Activated effector memory CD4-positive, alpha-beta T cell treated with Interleukin-2 at 50 U/mL for 16 hours (primary cell): Measurements from ENCODE around the gene RABEP1.
"Not testable (repeated sequence)": the region's sequence is repeated elsewhere in the genome, so short reads cannot be mapped to it uniquely, and the experiment has no call there.

Experiments used
- DNase-seq: peaks from one replicate; pipeline ENCODE4 v3.0.0-alpha.2; 2020

Gene RABEP1

GRCh38 chr17:5281814-5282641 lies at the start of gene RABEP1:
Gene RABEP1, plus strand, starts transcription at chr17:5282284. Its CDS starts 203 bp downstream, at chr17:5282487.
- peak; percentile 88 for DNase-seq

DNA sequence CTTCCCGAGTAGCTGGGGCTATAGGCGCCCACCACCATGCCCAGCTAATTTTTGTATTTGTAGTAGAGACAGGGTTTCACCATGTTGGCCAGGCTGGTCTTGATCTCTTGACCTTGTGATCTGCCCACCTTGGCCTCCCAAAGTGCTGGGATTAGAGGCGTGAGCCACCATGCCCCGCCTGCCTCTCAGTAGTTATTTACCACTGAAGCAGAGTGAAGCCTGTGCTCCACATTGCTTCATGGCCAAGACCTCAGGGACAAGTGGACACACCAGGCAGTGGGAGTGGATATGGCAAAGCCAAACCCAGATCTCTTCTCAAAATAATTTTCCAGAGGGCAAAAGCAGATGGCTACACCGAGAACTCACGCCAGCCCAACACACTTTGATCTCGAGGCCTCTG lies 48.6 kb upstream of the RABEP1 start:
- not testable (repeated sequence) for DNase-seq

DNA sequence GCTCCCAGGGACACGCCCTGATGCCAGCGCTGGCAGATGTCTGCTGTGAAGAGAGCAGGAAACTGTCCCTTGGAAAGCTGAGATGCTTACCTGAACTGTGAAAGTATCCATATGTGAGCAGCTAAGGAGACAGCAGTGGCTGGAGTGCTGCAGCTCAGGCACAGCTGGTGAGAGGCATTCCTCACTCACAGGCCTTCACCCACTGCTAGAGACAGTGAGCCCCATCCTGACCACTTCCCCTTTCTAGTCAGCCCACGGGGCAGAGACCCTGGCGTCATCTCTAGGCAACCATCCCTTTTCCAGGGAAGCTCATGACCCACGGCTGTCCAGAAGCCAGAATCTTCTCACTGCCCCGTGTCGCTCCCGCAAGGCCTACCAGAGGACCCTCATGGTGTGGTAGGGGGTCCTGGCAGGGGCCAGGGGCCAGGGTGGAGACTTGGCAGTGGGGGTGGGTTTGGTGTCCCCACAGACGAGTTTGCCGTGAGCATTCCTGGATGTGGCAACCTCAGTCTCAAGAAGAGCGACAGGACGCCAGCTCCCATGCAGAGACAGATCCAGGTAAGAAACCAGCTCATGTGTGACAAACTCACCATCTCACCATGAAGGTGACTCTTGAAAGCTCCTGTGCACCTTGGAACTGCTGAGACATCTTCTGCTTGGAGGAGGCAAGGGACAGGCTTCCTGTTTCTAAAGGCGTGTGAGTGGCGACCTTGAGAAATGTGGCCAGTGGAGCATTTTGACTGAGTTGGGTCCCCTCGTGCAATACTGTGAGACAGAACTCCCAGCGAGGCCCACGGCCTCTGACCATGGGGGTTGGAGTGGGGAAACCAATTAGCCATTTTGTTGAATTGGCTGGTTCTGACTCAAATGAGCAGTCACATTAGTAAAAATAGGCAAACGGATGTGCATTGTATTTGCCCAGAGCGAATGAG lies 47.2 kb upstream of the RABEP1 start, which contains the start of gene SCIMP:
TSS of gene SCIMP (minus strand) at position 216 of the 932 bp plus-strand sequence. CDS start at position 111, 105 bp downstream.
- no peak for DNase-seq

DNA sequence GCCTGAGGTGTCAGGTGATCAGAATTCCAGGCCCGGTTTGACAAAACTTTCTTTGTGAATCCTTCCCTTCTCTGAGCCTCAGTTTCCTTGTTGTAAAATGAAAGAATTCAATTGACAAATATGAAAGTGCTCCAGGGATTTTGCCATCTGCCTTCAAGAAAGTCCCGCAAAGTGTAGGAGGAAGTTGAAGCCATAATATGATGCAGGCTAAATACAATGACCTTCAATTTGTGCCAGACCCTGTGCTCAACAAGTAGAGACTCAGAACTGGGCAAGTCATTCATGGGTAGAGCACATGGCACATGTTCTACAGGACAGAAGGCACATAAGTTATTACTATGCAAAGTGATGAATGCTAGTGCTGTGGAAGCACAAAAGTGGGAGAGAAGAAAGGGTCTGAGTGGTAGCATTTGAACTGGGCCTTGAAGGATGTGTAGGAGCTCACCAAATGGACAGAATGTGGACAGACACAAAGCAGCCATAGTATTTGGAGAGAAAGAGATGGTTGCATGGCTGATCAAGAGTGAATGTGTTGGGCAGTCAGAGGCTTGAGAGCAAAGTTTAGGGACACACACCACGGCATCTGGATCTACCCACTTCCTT lies 45.0 kb upstream of the RABEP1 start:
- DNase-seq = no peak

DNA sequence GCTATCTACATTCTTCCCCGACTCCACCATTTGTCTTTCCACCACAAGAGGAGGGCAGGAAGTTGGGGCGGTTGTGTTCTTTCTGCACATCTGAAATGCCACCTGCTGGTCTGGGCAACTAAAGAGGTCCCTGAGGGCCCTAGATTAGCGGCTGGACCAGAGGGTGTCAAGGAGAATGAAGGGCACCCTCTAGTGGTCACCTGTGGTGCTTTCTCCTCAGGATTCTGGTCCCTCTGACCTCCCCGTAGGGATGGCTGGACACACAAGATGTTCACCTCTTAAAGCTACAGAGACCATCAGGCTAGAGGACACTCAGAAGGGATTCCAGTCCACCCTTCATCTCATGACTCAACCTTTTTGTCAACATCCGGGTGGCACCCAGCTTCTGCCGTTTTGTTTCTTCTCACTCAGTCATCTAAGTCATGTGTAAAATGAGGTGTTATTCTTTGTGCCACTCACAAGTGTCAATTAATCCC lies 44.5 kb upstream of the RABEP1 start:
- peak; percentile 4 for DNase-seq

- no peak for DNase-seq
Observed at GRCh38 chr17:5238333-5238732, 43.8 kb upstream of the RABEP1 start.

GRCh38 chr17:5239769-5240168 lies 42.3 kb upstream of the RABEP1 start:
- not testable (repeated sequence) for DNase-seq

- peak; percentile 1 for DNase-seq
Observed at GRCh38 chr17:5241861-5242671, 40.0 kb upstream of the RABEP1 start.

DNA sequence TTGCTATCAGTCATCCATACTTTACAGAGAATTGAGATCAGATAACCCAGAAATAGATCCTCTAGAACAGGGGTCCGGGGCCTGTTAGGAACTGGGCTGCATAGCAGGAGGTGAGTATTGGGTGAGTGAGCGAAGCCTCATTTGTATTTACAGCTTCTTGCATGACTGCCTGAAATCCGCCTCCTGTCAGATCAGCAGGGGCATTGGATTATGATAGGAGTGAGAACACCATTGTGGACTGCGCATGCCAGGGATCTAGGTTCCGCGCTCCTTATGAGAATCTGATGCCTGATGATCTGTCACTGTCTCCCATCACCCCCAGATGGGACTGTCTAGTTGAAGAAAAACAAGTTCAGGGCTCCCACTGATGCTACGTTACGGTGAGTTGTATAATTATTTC lies 34.5 kb upstream of the RABEP1 start:
- DNase-seq = no peak

DNA sequence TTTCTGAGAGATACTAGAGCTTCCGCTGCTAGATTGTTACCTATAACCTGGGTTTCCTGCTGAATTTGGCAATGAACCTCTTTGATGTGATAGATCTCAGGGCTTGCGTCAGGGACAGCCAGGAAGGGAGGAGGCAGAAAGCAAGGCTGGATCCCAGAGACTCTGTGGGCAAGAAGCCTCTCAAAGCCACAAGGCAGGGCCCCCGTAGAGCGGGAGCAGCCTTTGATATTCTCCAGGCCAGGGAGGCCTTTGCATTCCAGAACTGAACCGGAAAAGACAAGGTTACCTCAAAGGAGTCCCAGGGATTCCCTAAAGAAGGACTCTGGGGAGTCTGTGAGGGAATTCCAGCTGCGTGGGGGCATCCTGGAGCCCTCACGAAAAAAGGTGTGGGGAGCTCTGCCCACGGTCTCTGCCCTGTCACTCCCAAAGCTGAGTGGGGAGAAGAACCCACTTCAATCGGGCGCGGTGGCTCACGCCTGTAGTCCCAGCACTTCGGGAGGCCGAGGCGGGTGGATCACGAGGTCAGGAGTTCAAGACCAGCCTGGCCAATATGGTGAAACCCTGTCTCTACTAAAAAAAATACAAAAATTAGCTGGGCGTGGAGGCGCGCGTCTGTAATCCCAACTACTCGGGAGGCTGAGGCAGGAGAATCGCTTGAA lies 33.1 kb upstream of the RABEP1 start:
- DNase-seq = no peak

- DNase-seq = peak; percentile 29
Observed at GRCh38 chr17:5249615-5250014, 32.5 kb upstream of the RABEP1 start.

DNA sequence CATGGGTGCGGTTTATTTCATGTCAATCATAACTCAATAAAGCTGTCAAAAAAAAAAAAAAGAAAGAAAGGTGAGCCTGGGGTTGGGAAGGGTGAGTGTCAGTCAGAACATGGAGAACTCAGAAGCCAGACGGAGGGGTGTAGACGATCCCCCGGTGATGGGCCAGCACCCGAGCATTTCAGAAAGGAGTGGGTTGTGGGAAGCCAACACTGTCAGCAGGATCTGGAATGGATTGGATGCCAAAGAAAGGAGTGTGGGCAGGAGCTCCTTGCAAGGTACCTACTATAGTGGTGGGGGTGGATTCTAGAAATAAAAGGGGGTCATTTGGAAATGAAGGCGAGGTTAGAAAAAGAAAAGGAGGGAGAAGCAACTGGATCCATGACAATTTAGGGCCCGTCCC lies 27.7 kb upstream of the RABEP1 start:
- no peak for DNase-seq

DNA sequence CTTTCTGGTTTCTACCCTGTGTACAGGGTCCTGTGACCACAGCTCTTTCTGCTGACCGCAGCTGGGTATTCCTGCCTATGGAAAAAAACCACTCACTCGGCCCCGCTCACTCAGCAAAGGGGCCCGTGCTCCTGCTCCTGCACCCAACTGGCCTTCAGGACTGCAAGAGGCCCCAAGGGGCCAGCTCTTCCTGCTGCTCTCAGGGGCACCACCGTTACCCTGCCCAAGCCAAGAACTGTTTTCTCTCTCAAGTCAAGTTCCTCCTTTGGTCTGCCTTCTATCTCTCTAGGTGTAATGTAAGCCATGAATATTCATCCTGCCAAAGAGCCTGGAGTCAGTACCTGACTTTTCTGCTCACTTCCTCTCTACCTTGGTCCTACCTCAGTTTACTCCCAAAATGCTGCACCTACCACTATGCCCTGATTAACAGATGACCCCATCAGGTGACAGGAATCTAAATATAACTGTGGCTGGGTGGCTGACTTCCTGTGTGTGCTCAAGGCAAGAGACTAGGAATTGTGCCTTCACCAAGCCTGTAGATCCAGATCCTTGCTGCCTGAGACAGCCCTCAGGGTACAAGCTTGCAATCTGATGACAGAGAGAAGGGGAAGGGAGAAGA lies 27.1 kb upstream of the RABEP1 start:
- no peak for DNase-seq

DNA sequence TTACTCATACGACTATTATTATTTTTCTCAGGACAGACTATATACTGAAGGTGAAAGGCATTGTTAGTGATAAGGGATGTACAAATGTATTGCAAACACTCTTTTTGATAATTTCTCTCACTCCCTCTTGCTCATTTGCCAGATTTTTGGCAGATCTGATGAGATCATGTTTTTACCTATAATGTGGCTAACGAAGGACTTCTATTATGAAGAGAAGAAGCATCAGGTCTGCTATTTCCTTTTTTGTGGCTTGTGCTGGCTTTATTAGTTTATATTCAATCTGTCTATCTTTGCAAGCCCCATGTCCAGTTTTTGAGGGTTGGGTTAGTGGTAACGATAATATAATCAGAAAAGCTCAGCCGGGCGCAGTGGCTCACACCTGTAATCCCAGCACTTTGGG lies 25.0 kb upstream of the RABEP1 start:
- DNase-seq = no peak

DNA sequence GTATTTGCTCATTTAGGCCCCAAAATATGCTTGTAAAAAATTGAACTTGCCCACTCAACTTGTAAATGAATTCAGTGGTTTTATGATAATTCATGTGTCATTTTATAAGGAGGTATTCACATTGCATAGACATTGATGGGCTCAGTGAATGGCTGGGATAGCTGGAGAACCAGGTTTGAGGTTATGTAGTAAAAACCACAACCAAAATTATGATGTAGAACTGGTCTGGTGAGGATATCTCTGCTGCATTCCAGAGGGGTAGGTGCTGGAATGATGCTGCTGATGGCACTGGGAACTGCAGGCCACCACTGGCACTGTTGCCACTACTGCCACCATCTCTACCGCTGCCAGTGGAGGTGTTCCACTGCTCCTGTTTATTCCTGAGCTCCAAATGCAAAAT lies 21.5 kb upstream of the RABEP1 start:
- DNase-seq = no peak

DNA sequence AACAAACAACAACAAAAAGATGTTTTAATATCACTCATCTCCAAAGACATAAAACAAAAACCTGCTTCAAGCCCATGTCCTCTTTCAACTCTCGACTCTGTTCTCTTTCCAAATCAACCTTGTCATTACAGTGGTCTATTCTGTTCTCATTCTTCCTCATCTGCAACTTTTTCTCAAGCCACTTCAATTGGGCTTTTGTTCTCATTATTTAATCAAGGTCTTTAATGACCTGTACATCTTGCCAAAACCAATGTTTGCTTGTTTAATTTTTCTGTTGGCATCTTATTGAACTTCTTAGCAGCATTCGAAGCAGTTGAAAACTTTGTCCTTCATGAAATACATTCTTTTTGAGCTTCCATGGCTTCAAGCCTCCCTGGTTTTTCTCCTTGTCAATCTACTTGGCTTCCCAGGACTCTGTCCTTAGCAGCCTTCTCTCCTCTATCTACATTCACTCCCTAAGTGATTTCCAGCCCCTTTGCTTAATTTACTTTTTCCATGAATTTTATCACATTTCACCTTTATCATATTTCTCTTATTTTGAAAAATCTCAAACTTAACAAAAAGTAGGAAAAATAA lies 19.6 kb upstream of the RABEP1 start:
- DNase-seq = no peak

- DNase-seq = no peak
Observed at GRCh38 chr17:5263441-5263840, 18.6 kb upstream of the RABEP1 start.

DNA sequence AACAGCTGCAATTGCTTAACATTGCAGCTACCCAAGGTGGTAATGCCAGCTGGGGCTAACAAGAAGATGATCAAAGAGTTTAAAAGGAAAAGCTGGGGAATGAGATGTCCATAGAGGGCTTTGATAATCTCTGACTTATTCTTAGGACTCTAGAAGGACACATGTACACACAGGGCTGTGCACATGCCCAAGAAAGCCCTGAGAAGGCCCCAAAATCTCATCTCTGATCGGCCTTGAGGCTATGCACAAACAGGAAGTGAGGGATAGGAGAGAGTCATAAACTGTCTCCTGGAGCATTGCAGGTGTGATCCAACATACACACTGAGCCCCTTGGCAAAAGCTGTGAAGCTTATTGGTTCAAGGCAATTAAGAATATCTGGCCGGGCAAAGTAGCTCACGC lies 17.2 kb upstream of the RABEP1 start:
- DNase-seq = no peak

DNA sequence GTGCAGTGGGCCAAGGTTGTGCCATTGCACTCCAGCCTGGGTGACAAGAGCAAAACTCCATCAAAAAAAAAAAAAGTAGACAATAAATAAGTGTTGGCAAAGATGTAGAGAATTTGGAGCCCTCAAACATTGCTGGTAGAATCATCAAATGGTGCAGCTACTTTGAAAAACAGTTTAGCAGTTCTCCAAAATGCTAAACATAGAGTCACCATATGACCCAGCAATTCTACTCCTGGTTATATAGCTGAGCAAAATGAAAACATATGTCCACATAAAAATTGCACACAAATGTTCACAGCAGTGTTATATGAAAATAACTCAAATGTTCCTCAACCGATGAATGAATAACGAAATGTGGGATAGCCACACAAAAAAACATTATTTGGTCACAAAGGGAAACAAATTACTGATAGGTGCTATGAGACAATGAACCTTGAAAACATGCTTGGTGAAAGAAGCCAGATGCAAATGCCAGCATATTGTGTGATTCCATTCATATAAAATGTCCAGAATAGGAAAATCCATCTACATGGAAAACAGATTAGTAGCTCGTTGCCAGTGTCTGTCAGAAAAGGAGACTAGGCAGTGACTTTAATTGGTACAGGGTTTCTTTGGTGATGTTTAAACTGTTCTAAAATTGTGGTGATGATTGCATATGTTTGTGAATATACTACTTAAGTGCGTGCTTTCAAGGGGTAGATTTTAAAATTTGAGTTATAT lies 12.7 kb upstream of the RABEP1 start:
- DNase-seq = no peak

DNA sequence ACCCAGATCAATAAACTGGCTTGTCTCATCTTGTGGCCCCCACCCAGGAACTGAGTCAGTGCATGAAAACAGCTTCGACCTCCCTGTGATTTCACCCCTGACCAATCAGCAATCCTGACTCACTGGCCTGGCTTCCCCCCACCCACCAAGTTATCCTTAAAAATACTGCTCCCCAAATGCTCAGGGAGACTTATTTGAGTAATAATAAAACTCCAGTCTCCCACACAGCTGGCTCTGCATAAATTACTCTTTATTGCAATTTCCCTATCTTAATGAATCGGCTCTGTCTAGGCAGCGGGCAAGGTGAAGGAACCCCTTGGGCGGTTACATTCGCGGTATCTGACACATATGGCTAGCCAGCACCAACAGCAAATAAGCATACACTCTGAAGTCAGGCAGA lies 9.8 kb upstream of the RABEP1 start:
- DNase-seq = no peak
